Sigmoid colon (tissue), 7 donors: Measurements from ENCODE around the gene MRPS14. TPM values are rescaled to one million over a fixed set of nuclear protein-coding genes. Genes with fewer than 3 reads are reported as not detected.

Experiments used
- DNase-seq: peaks from one replicate; pipeline ENCODE4 v3.0.0-alpha.2; 2019
- H3K27ac ChIP-seq, 4 donors: fragments of 200-600 bp; sonication (generic); one replicate each; pipeline ENCODE4 v1.5.1; 2016 to 2019; ENCODE audit warnings: mild to moderate bottlenecking in 1 of 4
- H3K27me3 ChIP-seq, 3 donors: fragments of 200-600 bp; sonication (generic); one replicate each; pipeline ENCODE4 v1.5.1; 2019; ENCODE audit warnings: mild to moderate bottlenecking in 1 of 3
- H3K36me3 ChIP-seq, 4 donors: fragments of 200-600 bp; sonication (generic); one replicate each; pipeline ENCODE4 v1.5.1; 2016 to 2019
- H3K4me1 ChIP-seq, 4 donors: fragments of 200-600 bp; sonication (generic); one replicate each; pipeline ENCODE4 v1.5.1; 2017 to 2019
- H3K4me3 ChIP-seq, 4 donors: fragments of 200-600 bp; sonication (generic); one replicate each; pipeline ENCODE4 v1.5.1; 2017 to 2019; ENCODE audit warnings: mild to moderate bottlenecking in 2 of 4, moderate library complexity in 1 of 4
- H3K9me3 ChIP-seq, 4 donors: fragments of 200-600 bp in 3 of 4; sonication (generic) in 3 of 4; one replicate each; pipeline versions ENCODE4 v1.5.1 to v1.6.1; 2013 to 2019
- EP300 ChIP-seq, 4 donors: sonication (generic); formaldehyde crosslinking; IDR thresholded peaks; one replicate each; pipeline ENCODE4 v1.6.1; 2017; ENCODE audit warnings: antibody characterized with exemption in 4 of 4
- POLR2A ChIP-seq, 2 donors: fragments of 450-650 bp; IDR thresholded peaks; one replicate each; pipeline ENCODE4 v1.6.1; 2016; ENCODE audit warnings: antibody characterized with exemption in 2 of 2, mild to moderate bottlenecking in 2 of 2, moderate library complexity in 2 of 2
- POLR2AphosphoS5 ChIP-seq, 4 donors: sonication (generic); formaldehyde crosslinking; IDR thresholded peaks; one replicate each; pipeline ENCODE4 v1.6.1; 2017; ENCODE audit warnings: antibody characterized with exemption in 4 of 4
- WGBS, 2 donors: extraction: QIAGEN DNeasy Blood & Tissue Kit; methylation state at CpG; one replicate each; pipeline ENCODE4 v1.1.7; 2013; 5-methylcytosine and 5-hydroxymethylcytosine counted together
- intact Hi-C: fragments of 100-400 bp; cut with DNase I; formaldehyde crosslinking; loops from one replicate; pipeline ENCODE4 v1.15.1; 2023
- polyA plus RNA-seq, 3 donors: library from polyadenylated mRNA; stranded (reverse); fragments of 200-250 nt; gene quantifications; one replicate each; pipeline ENCODE4 v1.2.3, GENCODE V29; 2013
- total RNA-seq, 4 donors: library from RNA; depleted of rRNA; stranded (reverse); fragments of >200 nt; gene quantifications; one replicate each; pipeline ENCODE4 v1.1.0, GENCODE V29; 2016
- TF ChIP-seq, protein P1 (sequence below), 4 experiments: fragments of 450-650 bp in 3 of 4; fragments of 200-600 bp in 1 of 4; IDR thresholded peaks; one replicate each; pipeline ENCODE4 v1.5.1; 2016 to 2019; ENCODE audit warnings: antibody characterized with exemption in 4 of 4, mild to moderate bottlenecking in 3 of 4, moderate library complexity in 2 of 4
- donor health status: healthy with polysubstance abuse.
- donor health status: Bipolar disorder and iron deficiency.
- donor health status: healthy.

MRPS14 gene
- total and polyA plus RNA-seq, 7 donors, result 17.5 to 36.0 (median 27.8) TPM

DNA sequence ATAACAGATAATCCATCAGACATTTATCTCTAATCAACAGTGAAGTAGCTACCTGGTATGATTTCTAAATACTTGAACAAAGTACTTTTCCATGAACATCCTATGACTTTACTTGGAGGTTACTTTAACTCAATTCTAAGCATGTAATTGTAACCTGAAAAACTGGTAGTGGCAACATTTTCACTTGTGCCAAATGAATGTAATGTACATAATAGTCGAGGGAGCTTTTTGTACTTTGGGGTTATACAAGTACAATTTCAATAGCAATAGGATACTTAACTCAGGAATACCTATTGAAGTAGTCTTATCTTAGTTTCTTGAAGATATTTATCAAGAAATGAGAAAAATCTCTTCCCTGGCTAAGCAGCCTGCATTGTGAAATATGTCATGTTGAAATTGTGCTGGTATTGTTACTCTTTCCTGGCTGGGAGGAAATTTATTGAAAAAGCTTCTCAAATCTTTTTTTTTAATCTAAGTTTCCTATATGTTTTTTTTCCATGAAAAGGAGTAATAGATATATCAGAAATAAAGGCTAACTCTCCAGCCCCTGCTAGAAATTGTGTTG, 57.1 kb downstream of the MRPS14 start:
- Histone ChIP-seq H3K27me3 (no peaks in the 10 kb centered on the region), H3K27ac (peak overlapping the region; percentile 70 to 81 (median 72)), H3K36me3 (no peaks in the 10 kb centered on the region), H3K4me1 (peaks cover 0 to 39% (median 37%) of the 10 kb centered on the region in 4 donors), H3K9me3 (no peaks in the 10 kb centered on the region), H3K4me3 (no peak overlapping the region)
- intact Hi-C loops, result no loop called here
- DNase-seq, result no peak
- WGBS, 2 donors, result 13 to 59% methylated on average over 1 of the region's 1 CpG
- TF ChIP-seq, protein P1, sequence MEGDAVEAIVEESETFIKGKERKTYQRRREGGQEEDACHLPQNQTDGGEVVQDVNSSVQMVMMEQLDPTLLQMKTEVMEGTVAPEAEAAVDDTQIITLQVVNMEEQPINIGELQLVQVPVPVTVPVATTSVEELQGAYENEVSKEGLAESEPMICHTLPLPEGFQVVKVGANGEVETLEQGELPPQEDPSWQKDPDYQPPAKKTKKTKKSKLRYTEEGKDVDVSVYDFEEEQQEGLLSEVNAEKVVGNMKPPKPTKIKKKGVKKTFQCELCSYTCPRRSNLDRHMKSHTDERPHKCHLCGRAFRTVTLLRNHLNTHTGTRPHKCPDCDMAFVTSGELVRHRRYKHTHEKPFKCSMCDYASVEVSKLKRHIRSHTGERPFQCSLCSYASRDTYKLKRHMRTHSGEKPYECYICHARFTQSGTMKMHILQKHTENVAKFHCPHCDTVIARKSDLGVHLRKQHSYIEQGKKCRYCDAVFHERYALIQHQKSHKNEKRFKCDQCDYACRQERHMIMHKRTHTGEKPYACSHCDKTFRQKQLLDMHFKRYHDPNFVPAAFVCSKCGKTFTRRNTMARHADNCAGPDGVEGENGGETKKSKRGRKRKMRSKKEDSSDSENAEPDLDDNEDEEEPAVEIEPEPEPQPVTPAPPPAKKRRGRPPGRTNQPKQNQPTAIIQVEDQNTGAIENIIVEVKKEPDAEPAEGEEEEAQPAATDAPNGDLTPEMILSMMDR (IDR thresholded peaks at IDR 0.05), result no peak
- no peak for TF ChIP-seq POLR2AphosphoS5 (IDR thresholded peaks at IDR 0.05)
- TF ChIP-seq POLR2A (IDR thresholded peaks at IDR 0.05), result no peak
- no peak for TF ChIP-seq EP300 (IDR thresholded peaks at IDR 0.05)

DNA sequence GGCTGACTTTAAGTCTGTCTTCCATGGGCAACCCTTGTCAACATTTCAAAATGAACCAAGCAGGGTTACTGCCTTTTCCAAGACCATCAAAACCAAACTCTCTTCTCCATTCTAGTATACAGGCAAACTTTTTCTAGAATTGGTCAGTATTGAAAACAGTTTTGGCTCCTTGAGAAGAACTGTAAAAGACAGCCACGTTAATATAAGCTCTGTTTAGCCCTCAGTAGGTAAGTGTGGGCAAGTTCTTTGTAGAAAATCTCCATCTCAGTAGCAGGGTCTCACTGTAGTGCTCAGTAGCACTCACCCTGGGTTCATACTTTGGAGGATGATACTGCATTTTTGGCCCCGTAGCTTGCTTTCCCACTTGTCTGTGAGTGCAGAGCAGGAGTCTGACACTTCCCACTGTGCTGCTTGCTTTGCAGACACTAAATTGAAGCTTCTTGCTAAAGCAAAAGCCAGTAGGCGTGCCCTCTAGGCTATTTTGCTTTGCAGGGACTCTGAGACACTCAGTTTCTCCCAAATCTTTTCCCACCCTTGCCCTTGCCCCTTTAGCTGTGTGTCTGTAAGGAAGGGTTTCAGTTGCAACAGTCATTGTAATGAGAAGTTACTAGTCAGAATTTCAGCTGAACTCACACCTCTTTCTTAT, 57.7 kb downstream of the MRPS14 start:
- Histone ChIP-seq H3K27ac (peak overlapping the region; percentile 70 to 81 (median 72)), H3K36me3 (no peaks in the 10 kb centered on the region), H3K9me3 (no peaks in the 10 kb centered on the region), H3K4me1 (peaks cover 0 to 39% (median 37%) of the 10 kb centered on the region in 4 donors), H3K4me3 (peak overlapping the region in 1 of 4 donors; percentile 7), H3K27me3 (no peaks in the 10 kb centered on the region)
- TF ChIP-seq EP300 (IDR thresholded peaks at IDR 0.05) (no peak), POLR2AphosphoS5 (IDR thresholded peaks at IDR 0.05) (no peak), POLR2A (IDR thresholded peaks at IDR 0.05) (no peak)
- TF ChIP-seq, protein P1 (IDR thresholded peaks at IDR 0.05), result no peak
- no peak for DNase-seq
- intact Hi-C loops, result no loop called here
- WGBS, 2 donors, result 21 to 33% methylated on average over 3 of the region's 3 CpGs

DNA sequence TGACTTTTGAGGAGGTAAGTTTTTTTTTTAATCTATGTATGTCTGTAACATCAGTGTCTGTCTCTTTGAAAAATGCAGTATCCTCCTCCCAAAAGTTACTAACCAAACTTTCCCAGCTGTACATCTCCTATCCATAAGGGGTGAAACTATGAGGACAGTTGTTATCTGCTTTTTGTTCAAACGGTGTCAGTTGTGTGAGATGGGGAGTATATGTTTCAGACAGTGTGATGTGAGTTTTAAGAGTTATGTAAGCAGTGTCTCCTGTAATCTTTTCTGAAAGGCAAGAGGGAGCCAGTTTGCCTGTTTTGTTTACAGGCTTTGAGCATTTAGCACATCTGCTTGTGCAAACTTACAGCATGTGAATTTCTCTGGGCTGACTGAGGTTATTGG, 58.3 kb downstream of the MRPS14 start:
- TF ChIP-seq POLR2A (IDR thresholded peaks at IDR 0.05), result no peak
- peak in 1 of 4 donors; percentile 31 for TF ChIP-seq POLR2AphosphoS5 (IDR thresholded peaks at IDR 0.05)
- no peak for TF ChIP-seq EP300 (IDR thresholded peaks at IDR 0.05)
- peak overlapping the region; percentile 70 to 81 (median 72) for H3K27ac ChIP-seq
- no peaks in the 10 kb centered on the region for H3K27me3 ChIP-seq
- no peaks in the 10 kb centered on the region for H3K36me3 ChIP-seq
- WGBS, 2 donors, result 16 to 26% methylated on average over 1 of the region's 1 CpG
- peaks cover 0 to 39% (median 37%) of the 10 kb centered on the region in 4 donors for H3K4me1 ChIP-seq
- intact Hi-C loops, result no loop called here
- H3K4me3 ChIP-seq, result peak overlapping the region in 1 of 4 donors; percentile 7
- no peak for DNase-seq
- H3K9me3 ChIP-seq, result no peaks in the 10 kb centered on the region

DNA sequence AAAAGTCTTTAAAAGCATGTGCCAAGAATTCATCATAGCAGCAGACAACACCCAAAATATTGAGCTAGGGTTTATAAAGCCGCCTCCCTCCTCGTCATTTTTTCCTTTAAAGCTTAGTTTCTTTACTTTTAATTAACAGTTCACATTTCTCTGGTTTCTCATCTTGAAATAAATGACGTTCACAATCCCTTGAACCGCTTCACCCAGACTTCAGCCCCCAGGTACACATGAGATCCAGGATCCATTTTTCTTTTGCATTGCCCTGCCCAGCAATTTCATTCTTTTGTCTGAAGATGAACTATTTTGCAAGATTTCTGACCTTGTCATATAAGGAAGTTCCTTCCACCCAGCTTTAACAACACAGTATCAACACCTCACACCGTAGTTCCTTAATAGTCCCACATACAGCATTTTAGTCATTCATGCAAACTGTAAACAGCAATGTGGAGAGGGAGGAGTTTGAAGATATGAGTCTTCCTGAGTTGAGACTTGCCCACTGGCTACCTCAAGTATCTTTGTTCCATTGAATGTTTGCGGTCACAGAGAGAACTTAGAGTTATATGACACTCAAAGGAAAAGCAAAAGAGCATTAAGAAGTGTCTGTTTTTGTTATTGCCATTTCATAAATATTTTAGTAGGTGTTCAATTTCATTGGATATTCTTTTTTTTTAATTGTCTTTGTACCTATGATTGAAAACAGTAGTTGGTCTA, 58.8 kb downstream of the MRPS14 start:
- Histone ChIP-seq H3K36me3 (no peaks in the 10 kb centered on the region), H3K9me3 (no peaks in the 10 kb centered on the region), H3K27me3 (no peaks in the 10 kb centered on the region), H3K27ac (peak overlapping the region; percentile 70 to 81 (median 72)), H3K4me1 (peaks cover 0 to 39% (median 37%) of the 10 kb centered on the region in 4 donors), H3K4me3 (no peak overlapping the region)
- WGBS, 2 donors, result 10 to 23% methylated on average over 6 of the region's 6 CpGs
- TF ChIP-seq POLR2AphosphoS5 (IDR thresholded peaks at IDR 0.05) (peak in 1 of 4 donors; percentile 34), POLR2A (IDR thresholded peaks at IDR 0.05) (no peak)
- TF ChIP-seq, protein P1 (IDR thresholded peaks at IDR 0.05), result no peak
- DNase-seq, result no peak
- intact Hi-C loops, result no loop called here

DNA sequence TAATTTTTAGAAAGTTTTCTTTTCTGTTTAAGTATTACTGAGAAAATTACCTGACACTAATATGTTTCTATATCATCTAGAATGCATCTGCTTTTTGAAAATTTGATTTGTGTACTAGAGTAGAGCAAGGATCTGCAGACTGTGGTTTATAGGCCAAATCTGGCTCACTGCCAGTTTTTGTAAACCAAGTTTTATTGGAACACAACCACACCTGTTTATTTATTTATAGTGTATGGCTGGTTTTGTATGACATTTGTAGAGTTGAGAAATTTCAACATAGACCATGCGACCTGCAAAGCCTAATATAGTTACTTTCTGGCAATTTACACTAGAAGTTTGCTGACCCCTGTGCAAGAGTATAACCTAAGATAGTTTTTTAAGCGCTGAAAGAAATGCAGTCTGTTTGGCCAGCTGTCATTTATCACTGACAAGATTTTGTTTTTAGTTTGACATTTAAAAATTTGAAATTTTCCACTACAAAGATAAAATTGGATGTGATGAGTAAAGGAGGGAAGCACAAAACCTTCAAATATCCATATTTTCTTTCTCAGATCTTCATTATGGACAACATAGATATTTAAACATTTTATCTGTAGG, 59.6 kb downstream of the MRPS14 start:
- TF ChIP-seq POLR2A (IDR thresholded peaks at IDR 0.05), result no peak
- TF ChIP-seq, protein P1 (IDR thresholded peaks at IDR 0.05), result no peak
- TF ChIP-seq POLR2AphosphoS5 (IDR thresholded peaks at IDR 0.05), result no peak
- no peak for TF ChIP-seq EP300 (IDR thresholded peaks at IDR 0.05)
- no peak for DNase-seq
- H3K36me3 ChIP-seq, result no peaks in the 10 kb centered on the region
- H3K27ac ChIP-seq, result peak overlapping the region; percentile 70 to 81 (median 72)
- WGBS, 2 donors, result 19 to 62% methylated on average over 2 of the region's 2 CpGs
- H3K4me3 ChIP-seq, result no peak overlapping the region
- peaks cover 0 to 39% (median 37%) of the 10 kb centered on the region in 4 donors for H3K4me1 ChIP-seq
- intact Hi-C loops, result no loop called here
- H3K27me3 ChIP-seq, result no peaks in the 10 kb centered on the region
- H3K9me3 ChIP-seq, result no peaks in the 10 kb centered on the region
